Loucy (cell line): ENCODE results near the gene SH3GLB1.

Experiments used
- CTCF ChIP-seq: fragments of 200-600 bp; sonication (generic); conservative IDR thresholded peaks from 2 replicates; pipeline ENCODE4 v1.5.1; 2014; ENCODE audit warnings: mild to moderate bottlenecking, antibody characterized with exemption, low read length
- EZH2phosphoT487 ChIP-seq: fragments of 200-600 bp; IDR thresholded peaks from 2 replicates; pipeline ENCODE4 v1.6.1; 2018; ENCODE audit warnings: antibody characterized with exemption, mild to moderate bottlenecking, moderate library complexity, borderline replicate concordance

GRCh38 chr1:86695400-86695799, 9.0 kb upstream of the SH3GLB1 start:
- TF ChIP-seq CTCF (no peak), EZH2phosphoT487 (no peak)
